ENCODE data around the gene RAD51B.
"Not testable (repeated sequence)": the region's sequence is repeated elsewhere in the genome, so short reads cannot be mapped to it uniquely, and the experiment has no call there.

Gene RAD51B

DNA sequence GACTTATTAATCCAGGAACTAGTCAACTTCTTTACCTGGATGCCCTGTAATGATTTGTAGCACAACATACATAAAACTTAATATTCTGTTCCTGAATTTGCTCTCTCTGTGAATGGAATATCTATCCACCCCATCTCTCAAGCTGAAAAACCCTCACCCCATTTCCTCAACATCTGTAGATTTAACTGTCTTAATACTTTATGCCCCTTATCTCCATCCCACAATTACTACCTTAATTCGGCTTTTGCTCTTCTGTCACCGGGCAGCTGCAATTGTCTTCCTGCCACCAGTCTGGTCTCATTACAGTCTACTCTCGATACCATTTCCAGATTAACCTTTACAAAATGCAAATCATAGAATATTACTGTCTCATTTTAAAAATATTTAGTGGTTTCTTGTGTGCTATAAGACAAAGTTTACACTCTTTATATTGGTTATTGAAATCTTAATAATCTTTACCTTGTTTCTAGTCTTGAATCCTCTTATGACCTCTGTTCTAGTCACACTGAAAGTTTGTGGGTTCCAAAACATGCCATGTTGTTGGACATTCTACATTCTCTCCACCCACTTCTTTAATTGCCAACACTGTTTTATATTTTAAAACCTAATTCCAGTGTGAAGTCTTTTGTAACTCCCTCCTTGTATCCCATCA is 347.3 kb downstream of the RAD51B start:
- TF ChIP-seq ZNF274 (IDR thresholded peaks at IDR 0.05; ENCODE audit: low read depth, low read length), result no peak
- no peak overlapping the region for H3K4me3 ChIP-seq (ENCODE audit: low read length)

DNA sequence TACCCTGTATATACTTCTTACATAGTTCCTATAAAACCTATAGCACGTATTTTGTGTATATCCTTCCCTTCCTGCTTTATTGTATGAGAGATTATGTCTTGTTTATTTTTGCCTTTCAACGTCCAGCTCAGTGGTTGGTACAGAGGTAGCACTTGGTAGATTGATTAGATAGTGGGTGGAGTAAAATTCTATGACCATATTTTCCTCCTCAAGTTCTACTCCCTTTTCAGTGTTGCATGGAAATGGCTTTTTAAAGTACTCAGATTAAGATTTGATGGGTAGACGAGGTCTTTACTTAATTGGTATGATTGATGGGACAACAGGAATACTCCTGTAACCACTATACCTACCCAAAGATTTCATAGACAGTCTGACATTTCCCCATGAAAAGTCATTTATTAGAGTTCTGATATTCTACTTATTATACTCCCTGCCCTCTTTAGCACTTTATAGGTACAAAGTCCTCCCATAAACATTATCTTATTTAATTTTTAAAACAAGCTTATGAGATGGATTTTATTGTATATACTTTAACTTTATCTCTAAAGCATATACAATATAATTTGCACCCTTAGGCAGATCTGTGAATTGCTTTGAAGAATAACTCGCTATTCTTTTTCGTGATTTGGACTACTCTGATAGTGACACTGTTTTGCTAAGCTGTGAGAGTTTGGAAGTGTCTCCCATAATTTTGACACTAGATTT is 348.0 kb downstream of the RAD51B start:
- TF ChIP-seq ZNF274 (IDR thresholded peaks at IDR 0.05; ENCODE audit: low read depth, low read length), result no peak
- H3K4me3 ChIP-seq (ENCODE audit: low read length), result no peak overlapping the region

DNA sequence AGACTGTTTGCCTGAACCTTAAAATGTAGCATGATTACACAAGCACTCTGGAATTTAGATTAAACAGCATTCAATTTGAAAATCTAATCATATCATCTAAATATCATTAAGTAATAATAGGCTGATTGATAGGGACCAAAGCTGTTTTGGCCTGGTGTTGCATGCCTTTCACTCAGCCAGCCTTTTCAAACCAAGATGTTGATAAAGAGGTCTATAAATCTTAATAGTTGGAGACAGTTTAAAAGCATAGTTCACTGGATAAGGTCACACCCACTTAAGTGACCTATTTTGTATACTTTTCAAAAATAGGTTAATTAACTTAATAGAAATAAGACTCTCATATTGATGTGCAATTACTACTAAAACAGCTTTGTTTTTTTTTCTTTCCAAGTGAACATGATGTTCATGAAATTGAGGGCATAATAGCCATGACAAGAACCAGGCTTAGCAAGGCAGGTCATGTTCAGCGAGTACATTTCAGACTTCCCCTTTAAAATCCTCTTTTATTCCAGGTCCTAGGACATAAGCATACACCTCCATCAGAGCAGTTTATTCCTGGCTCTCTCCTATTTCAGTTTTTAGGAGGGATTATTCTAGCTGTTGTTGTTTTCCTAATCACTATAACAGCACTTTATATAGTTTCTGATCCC is 349.0 kb downstream of the RAD51B start:
- no peak overlapping the region for H3K4me3 ChIP-seq (ENCODE audit: low read length)
- no peak for TF ChIP-seq ZNF274 (IDR thresholded peaks at IDR 0.05; ENCODE audit: low read depth, low read length)

DNA sequence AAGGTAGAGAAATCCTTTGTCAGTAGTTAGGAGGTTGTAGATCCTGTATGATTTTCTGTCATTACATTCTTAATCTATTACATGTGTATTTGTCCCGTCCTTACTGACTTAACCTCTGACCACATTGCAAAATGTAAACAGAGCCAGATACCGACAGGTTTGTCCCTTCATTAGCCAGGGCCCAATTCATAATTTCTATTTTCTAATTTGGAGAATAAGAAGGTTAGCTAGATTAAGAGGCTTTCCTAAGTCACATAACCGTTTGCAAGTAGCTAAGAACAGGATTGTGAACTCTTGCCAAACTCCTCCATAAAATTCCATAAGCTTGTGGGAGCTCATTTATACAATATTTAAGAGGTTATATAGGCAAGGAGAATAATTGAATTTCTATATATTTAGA is 352.6 kb downstream of the RAD51B start:
- TF ChIP-seq ZNF274 (IDR thresholded peaks at IDR 0.05; ENCODE audit: low read depth, low read length), result no peak
- H3K4me3 ChIP-seq (ENCODE audit: low read length), result no peak overlapping the region

DNA sequence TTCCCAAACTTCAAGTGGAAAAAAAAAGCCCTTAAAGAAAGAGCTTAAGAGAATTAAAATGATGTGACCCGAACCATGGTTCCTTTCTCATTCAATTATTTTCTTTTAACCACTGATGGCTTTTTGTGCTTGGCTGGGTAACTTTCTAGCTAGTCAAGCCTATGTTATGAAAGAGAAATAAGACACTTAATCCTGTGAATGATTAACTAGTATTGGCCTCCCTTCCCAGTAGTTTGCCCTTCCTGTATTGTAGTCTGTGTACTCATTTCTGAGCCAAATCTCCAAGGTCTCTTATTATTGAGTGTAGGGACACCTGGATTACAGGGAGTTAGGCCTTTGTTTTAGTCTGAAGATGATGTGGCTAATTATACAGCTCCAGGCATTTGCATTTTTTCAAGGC is 353.0 kb downstream of the RAD51B start:
- TF ChIP-seq ZNF274 (IDR thresholded peaks at IDR 0.05; ENCODE audit: low read depth, low read length), result no peak
- H3K4me3 ChIP-seq (ENCODE audit: low read length), result no peak overlapping the region

DNA sequence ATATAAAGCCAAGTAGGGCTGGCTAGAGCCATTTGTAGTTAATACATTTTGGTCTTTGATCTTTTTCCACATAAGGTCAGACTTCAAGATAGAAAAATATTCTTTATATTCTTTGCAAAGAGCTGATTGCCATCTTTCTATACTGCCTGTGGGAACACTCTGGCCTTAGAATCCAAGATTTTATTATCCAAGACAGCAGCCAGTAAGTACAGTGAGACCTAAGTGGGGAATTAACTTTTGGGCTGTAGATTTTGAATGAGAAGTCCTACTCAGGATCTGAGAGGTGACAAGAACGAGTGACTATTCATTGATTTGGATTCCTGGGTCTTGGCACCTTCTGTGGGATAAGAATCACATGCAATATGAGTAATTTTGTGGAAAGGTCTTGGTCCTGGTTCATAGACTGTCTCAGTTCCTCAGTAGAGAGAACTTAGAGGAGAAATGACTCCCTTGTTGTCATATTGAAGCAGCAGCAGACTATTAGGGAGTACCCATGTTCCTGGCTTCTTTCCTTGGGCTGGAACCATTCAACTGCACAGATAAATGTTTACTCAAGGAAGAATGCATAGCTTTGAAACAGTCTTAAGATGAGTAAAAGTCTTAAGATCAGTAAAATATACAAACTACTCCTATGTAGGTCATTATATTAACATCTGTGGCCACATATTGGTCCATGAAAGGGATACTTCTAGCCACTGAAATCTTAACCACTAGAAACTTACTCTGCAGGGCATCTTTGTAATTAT is 353.8 kb downstream of the RAD51B start:
- no peak overlapping the region for H3K4me3 ChIP-seq (ENCODE audit: low read length)
- TF ChIP-seq ZNF274 (IDR thresholded peaks at IDR 0.05; ENCODE audit: low read depth, low read length), result no peak

- TF ChIP-seq ZNF274 (IDR thresholded peaks at IDR 0.05; ENCODE audit: low read depth, low read length), result no peak
- H3K4me3 ChIP-seq (ENCODE audit: low read length), result no peak overlapping the region
Observed at GRCh38 chr14:68174446-68174845, 354.9 kb downstream of the RAD51B start.

GRCh38 chr14:68176687-68177086 is 357.1 kb downstream of the RAD51B start:
- no peak for TF ChIP-seq ZNF274 (IDR thresholded peaks at IDR 0.05; ENCODE audit: low read depth, low read length)
- H3K4me3 ChIP-seq (ENCODE audit: low read length), result no peak overlapping the region

DNA sequence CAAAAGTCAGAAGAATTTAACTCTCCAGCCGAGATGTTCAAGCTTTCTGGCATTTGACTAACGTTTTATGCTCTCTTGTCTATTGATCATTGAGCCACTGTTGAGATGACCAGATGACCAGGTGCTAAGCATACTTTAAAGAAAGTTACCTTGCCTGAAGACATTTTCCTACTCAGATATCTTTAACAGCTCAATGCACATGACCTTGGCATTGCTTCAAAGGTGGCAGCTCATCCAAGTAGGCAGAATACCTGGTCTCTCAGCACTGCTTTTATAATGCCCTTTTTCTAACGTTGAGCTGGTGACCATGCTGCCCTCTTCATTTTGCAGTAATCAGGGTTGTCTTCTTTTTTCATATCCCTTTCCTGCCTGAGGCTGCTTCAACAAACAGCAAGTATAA is 358.1 kb downstream of the RAD51B start:
- TF ChIP-seq ZNF274 (IDR thresholded peaks at IDR 0.05; ENCODE audit: low read depth, low read length), result no peak
- H3K4me3 ChIP-seq (ENCODE audit: low read length), result no peak overlapping the region

DNA sequence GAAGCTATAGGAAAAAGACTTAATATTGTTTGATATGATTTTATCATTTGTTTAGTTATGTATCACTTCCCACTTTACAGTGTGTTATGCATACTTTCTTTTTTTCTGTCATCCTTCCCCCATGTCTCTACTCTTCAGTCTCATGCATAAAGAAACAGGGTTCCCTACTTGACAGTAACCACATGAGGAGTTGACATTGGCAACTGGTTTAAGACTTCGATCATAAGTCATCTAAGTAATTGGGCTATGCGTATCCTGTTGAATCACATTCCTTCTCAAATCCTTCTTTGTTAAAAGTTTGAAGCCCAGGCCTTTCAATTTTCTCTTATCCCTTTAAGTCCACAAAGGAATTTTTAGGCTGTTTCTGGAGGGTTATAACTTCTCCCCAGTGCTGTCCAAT is 358.7 kb downstream of the RAD51B start:
- no peak for TF ChIP-seq ZNF274 (IDR thresholded peaks at IDR 0.05; ENCODE audit: low read depth, low read length)
- no peak overlapping the region for H3K4me3 ChIP-seq (ENCODE audit: low read length)

GRCh38 chr14:68181519-68182326 is 362.1 kb downstream of the RAD51B start:
- peak overlapping the region; percentile 46; the same call in 1 of the 2 replicates for H3K4me3 ChIP-seq (ENCODE audit: low read length)
- no peak for TF ChIP-seq ZNF274 (IDR thresholded peaks at IDR 0.05; ENCODE audit: low read depth, low read length)

DNA sequence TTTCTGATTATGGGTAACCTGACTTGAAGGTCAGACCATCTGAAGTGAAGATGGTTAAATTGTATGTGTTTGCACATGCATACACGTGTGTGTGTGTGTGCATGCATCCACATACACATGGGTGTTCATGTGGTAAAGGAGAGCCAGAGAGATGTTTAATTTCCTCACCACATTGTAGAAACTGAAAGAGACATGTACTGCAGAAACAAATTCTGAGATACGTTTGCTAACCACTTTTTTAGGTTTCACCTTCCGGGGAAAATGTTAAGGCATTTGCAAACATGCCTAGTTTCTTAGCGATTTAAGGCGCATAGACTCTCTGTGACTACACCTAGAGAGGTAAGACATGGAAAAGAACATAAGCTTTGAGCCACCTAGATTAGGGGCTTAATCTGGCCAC is 362.9 kb downstream of the RAD51B start:
- no peak overlapping the region for H3K4me3 ChIP-seq (ENCODE audit: low read length)
- no peak for TF ChIP-seq ZNF274 (IDR thresholded peaks at IDR 0.05; ENCODE audit: low read depth, low read length)

- H3K4me3 ChIP-seq (ENCODE audit: low read length), result not testable (repeated sequence)
Observed at GRCh38 chr14:68186500-68187276, 367.1 kb downstream of the RAD51B start.
